GM19324 (cell line): ENCODE measurements around the gene ITPR3.

Source experiments
- ATAC-seq: cut with Tn5 transposase; IDR thresholded peaks from one replicate; pipeline ENCODE4 v1.9.1; 2021; ENCODE audit warnings: mild to moderate bottlenecking, moderate library complexity; ENCODE audit not compliant: unreplicated experiment, low FRiP score

Gene ITPR3

DNA sequence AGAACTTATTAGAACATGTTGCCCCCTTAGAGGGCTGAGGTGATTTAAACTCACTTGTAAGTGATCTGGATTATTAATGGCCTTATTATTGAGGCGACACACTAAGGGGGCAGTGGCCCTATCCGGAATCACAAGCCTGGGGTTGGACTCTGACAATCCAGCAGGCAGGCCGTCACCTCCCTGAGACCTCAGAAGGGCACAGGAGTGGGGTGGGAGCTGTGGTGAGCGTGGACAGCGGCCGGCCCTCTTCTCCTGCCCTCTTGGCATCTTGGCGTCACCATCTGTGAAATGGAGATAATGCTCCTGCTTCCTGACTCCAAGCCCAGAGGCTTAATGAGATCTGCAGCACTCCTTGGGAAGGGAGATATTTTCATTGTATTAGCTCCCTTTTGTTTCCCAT, 106.0 kb downstream of the ITPR3 start:
- no peak for ATAC-seq

DNA sequence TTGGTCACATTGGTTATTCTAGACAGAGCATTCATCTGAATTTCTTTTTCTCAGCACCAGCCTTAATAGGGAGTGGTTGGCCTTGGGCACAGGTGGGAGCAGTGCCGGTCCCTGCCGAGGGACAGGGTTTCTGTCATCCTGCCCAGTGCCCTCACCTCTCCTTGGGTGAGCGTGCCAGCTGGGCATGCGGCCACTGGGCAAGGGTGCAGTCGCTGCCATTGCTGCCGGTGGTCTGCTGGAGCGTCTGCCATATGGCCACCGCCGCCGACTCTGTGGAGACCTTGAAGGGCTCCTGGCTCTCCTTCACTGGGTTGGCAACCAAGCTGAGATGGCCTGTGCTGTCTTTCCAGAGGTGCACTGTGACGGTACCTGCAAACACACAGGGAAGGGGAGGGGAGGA, 106.8 kb downstream of the ITPR3 start:
- no peak for ATAC-seq

DNA sequence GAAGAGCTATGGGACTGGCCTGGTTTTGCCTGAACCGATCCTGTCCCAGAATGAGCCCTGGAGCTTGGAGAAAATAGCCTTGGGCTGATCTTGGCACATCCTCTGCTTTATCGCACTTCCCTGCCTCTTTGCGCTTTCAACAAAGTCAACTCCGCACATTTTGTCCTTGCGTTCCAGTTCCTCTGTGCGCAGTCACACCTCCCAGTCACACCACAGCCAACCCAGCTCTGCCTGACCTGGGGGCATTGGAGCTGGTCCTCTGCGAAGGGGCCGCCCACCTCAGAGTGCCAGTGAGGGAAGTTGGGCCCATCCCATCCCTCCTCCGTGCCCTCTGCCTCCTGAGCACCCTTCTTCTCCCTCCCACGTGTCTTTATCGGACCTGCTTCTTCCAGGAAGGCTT, 107.3 kb downstream of the ITPR3 start:
- no peak for ATAC-seq

DNA sequence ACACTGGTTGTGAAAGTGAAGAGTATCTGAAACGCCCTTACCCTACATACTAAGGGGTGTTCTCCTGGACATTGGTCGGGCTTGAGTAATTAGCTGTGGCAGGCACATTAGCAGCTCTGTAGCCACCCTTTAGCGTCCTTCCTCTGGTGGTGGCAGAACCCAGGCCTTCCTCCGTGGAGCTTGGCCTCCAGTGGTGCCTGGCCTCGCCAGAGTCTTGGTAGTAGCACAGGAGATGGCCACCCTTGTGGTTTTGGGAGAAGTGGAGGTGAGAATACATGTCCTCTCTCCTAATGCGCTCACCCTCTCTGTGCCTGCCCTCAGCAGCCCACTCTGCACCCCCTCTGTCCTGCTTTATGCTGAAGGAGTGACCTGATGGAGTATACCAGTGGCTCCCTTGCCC, 107.9 kb downstream of the ITPR3 start:
- no peak for ATAC-seq

DNA sequence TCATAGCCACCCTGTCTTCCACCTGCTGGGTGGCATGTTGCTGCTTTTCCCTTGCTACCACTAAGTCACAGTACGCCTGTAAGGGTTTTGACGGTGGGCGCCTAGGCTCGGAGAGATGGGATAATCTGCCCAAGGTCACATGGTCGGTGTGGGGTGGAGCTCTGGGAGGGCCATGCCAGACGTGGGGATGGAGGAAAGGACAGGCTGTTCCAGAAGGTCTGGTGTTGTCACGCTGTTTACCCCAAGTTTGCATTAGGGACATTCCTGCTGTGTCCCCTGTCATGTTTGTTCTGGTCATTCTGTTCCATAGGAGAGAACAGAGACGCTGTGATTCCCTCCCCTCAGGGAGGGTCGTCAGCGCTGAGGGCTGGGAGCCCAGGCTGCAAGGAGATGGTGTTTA, 109.5 kb downstream of the ITPR3 start:
- no peak for ATAC-seq

DNA sequence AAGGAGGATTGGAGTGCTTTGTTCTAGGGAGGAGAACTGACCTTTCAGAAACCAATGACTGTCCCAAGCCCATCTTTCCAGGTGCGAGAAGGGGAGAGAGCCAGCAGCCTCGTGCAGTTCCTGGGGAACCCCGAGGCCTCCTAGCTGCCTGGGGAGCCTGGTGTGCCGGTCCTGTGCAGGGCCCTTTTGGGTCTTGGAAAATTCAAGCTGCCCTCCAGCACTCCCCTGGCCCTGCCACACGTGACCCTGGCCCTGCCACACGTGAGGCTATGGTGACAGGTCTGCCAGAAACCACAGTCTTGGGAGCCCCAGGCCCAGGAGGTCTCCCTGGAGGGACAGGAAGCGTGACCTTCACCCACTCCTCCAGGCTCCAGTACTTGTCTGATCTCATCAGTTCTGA, 109.9 kb downstream of the ITPR3 start:
- ATAC-seq = no peak

DNA sequence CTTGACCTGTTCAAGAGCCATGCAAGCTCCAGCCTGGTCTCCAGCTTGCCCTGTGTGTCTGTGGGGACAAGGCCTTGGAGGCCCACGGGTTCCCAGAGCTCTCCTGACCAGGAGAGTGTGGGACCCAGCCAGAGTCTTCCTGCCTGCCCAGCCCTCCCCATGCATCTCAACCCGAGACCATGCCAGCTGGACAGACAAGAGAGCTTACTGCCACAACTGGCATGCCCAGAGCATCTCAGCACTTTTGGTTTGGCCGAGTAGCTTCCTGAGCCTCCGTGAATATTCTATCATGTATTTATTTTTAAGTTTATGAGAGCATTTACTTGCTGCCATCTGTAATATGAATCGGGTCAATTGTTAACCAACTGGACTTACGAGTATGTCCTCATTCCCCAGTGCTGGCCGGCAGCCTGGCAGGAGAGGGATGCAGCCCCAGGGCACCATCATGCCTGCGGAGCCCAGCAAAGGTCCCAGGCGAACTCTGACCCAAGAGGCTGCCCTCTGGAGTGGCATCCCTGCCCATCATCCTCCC, 110.7 kb downstream of the ITPR3 start:
- ATAC-seq = no peak

DNA sequence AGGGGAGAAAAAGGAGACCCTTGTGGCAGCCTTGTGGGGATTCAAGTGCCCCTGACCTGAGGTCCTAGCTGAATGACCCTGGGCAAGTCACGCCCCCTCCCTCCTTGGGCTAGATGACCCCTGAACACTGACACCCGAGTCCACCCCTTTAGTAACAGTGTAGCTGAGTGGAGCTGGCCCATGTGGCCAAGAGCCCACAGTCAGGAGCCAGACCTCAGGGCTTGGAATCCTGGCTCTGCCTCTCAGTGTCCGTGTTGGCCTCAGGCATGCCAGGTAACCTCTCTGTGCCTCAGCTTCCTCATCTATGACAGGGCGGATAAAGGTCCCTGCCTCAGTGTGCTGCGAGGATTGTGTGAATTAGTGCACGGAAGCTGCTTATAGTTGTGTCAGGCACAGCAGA, 111.3 kb downstream of the ITPR3 start:
- no peak for ATAC-seq

DNA sequence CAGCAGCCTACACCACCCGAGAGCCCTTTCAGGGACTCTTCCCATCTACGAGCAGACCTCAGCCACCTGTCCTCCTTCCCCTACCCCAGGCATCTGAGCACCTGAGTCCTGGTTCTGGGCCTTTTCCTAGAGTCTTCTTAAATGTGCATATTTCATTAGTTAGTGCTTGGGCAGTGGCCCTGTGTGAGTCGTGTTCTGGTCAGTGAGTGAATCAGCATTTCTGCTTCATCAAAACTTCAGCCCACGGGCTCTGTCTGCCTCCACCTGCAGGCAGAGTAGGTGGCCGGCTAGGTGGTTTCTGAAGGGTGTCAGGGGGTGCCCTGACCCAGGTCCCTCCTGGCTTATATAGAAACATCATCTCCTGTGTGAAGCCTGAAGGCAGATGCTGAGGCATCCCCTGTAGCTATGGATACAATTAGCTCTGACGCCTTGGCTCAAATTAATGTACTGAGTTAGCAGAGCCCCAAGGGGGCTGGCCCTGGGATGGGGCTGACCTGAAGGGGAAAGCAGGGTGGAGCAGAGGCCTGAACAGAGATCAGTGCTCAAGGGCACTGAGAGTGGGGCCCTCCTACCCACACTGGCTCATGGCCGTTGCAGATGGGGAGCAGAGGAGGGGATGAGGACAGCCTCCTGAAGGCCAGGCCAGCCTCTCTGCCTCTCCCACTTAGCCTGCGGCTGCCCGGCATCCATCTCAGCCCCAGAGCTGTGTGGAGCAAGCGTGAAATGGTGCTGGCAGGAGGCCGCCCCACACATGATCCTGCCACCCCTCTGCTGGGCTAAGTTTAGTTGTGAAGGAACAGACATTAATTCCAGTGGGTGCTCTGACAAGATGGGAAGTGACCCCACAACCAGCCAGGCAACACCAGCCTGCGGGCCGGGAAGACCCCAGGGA, 111.9 kb downstream of the ITPR3 start:
- ATAC-seq = no peak

DNA sequence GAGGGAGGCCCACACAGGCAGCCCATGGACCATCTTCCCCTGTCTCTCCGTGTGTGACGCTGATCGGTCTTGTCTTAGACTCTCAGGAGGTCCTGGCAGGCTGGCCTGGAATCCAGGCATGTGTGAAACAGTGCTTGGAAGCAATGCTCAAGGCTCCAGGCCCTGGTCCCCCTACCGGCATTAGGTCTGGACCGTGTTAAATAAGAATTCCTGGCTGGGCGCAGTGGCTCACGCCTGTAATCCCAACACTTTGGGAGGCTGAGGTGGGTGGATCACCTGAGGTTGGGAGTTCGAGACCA, 112.5 kb downstream of the ITPR3 start:
- no peak for ATAC-seq

DNA sequence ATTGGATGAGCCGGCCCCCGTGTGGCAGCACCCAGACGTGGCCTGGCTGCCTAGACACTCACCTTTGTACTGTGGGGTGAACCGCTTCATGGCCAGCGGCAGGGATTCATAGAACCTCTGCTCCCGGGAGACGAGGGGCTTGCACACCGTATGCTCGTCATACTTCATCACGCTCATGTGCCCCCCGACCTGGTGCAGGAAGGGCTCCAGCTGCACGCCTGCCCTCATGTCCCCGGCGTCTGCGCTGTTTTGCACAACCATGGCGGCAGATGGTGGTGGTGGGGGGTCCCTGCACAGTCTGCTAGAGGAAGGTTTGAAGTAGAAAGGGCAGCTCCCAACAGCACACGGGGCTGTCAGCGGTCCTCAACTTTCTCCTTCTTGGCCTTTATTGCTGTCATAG, 114.1 kb downstream of the ITPR3 start:
- no peak for ATAC-seq

DNA sequence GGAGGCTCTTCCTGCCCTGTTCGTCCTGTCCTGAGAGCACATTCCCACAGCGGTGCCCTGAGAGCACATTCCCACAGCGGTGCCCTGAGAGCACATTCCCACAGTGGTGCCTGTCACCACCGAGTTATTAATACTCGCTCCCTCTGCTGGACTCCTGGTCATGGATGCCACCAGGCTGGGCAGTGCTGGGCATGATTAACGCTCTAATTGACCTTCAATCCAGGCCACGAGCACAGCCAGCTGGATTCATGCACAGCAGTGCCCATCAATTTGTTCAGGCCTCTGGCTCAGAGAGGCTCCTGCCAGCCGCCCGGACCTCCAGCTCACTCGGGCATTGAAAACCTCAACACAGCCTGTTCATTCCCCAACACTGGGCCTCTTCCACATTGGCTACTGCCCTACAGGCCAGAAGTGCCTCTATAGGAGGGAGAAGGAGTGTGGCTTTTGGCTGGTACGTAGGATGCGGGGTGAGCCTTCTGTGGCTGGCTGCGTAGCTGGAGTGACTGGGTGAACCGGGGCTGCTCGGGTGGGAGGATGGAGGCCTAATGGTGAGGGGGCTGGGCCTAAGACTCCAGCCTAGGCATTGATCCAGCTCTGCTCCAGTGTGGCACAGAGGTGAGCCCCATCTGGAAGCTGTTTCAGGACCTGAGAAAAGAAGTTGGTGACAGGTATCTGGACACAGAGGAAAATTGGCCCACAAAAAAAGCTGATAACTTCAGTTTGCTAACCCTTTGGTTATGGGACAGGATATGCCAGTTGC, 116.3 kb downstream of the ITPR3 start:
- ATAC-seq = no peak

DNA sequence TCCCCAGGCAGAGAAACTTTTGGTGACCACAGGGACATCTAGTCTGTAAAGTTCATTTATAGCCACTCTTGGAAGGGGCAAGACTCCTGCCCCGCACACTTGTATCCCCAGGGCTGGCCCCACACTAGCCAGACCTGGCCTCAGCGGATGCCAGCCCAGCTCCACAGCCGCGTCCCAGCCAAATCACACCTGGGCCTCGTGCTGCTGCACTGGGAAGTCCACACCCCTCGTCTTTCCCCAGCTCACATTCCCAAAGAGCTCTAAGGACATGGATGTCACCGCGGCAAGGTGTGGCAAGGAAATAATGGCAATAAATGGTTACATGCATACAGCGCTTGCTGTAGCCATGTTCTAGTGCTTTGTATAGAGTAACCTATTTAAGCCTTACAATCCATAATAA, 117.0 kb downstream of the ITPR3 start:
- no peak for ATAC-seq

DNA sequence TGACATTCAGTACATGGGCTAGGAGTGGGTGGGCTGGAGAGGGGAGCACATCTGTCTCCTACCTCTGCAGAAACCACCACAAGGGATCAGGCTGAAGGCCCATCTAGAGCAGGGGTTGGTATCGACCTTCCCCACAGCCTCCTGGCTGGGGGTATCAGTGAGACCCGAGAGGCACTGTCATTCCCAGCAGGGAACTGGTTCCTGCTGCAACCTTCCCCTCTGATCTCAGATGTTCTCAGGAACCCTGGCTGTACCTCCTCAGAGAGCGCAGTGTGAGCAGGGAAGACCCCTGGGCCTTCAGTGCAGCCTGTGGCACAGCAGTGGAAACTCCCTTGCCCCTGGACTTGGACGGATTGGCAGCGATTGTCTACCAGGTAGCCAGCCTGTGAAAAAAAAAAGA, 117.8 kb downstream of the ITPR3 start:
- ATAC-seq = no peak

DNA sequence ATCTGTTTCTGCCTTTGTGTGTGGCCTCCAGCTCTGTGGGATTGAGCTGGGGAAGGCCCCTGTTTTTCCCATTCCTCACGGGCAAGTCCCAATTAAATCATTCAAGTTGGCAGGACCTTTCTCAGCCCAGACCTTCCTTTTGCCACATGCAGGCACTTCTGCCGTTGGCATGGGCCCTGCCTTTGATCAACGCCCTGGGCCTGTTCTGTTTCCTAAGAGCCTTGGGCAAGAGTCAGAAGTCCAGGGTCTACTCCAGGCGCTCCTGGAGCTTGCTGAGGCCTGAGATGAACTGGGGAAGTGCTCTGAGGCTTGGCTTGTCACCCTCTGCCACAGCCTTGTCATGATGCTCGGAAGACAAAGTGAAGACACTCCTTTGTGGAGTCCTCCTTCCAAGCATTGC, 118.4 kb downstream of the ITPR3 start:
- ATAC-seq = no peak

DNA sequence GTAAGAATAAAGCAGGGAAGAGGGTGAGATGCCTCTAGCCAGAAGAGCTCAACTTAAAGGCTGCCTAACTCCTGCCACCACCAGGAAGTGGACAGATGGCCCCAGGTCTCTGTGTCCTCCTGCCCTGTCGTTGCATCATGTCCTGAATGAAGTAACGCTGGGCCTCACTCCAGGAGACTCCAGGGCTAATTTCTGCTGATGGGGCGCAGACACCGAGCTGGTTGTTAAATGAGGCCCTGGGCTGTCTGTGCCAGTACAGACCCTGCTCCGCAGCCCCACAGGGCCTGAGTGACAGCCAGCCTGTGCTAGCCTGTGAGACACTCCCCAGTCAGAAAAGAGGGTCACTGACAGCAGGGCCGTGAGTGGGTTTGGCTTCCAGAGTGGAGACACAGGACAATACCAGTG, 119.1 kb downstream of the ITPR3 start:
- ATAC-seq = no peak

DNA sequence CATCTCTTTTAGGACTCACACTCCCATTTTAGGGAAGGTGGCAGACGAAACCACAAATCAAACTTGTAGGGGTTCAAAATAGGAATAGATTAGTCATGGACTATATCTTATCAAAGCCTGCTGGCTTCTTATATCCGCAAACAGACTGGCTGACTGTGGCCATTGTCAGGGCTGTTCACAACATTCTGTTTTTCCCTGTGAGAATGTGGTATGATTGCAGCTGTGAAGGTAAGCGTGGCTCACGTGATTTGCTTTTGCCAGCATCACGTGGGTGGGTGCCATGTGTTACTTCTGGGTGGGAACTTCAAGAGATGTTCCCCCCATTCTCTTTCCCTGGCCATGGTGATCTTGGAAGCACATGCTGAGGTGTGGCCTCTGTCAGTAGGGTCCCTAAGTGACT, 119.7 kb downstream of the ITPR3 start:
- no peak for ATAC-seq

DNA sequence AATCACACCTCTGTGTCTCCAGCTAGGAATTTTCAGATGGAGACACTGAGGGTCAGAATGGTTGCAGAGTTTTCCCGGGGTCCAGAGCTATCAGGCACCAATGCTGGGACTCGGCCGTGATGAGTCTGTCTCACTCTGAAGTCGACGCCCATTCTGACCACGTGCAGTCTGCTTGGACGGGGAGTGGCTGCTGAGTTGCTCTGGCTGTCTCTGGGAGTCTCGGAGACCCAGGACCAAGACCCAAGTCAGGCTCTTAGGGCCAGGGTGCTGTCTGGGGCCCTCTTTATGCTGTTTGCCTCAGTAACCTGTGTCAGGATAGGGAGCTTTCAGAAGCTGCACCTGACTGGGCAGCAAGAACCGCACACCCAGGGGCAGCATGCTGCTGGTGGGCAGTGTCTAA, 121.0 kb downstream of the ITPR3 start:
- ATAC-seq = no peak

DNA sequence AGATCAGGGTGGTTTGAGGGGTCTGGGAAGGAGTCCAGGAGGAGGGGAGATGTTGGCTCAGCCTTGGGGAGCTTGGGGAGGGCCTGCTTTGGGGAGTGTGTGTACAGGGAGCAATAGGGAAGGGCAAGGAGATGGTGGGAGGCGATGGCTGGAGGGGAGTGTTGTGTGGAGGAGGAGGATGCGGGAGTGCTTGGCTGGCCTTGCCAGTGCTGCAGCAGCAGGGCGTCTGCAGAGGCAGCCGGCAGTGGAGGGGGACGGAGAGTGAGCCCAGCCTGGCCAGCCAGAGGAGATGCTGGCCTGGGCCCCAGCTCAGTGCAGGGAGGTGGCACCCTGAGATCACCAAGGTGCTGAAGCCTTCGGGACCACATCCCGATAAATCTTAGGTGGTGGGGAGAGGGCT, 121.7 kb downstream of the ITPR3 start:
- no peak for ATAC-seq

DNA sequence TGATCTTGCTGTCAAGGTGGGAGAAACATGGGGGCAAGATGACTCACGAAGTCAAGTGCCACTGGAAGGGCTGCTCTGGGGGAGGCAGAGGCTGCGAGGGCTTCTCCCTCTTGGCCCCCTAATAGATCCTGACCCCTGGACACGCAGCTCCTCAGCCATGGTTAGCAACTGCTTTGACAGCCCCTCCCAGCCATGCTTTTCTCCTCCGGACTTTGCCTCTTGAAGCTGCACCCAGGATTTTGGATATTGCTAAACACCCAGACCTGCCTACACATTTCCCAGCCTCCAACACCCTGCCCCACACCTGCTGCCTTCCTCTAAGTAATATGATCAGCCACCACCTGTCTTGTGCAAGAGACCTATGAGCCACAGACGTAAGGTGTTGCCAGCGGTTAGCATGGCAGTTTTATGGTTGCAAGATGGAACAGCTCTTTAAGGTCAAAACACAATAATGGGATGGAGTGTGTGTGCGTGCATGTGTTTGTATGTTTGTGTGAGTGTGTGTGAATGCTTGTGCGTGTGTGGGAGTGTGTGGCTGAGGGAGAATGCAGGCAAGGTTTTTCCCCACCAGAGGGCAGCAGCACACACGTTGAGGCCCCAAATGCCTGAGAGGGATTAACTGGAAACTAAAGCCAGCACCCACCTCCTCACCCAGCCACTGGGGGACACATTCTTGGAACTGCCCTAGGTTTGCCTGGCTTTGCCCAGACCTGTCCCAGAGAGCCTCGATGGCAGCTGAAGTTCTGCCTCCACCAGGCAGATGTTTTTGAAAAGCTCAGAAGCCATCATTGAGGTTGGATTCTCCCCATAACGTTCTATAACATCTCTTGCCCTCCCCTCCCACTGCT, 123.1 kb downstream of the ITPR3 start:
- ATAC-seq = no peak
